HT1080 (cell line): ENCODE measurements around the gene ENTHD1. TPM values are rescaled to one million over a fixed set of nuclear protein-coding genes. Genes with fewer than 3 reads are reported as not detected.
"Not testable (repeated sequence)": the region's sequence is repeated elsewhere in the genome, so short reads cannot be mapped to it uniquely, and the experiment has no call there.

Source experiments
- DNase-seq: peaks from one replicate; pipeline ENCODE4 v3.0.0-alpha.2; 2015; ENCODE audit warnings: low read depth
- total RNA-seq: library from RNA; depleted of rRNA; stranded (reverse); fragments of >200 nt; shearing (Covaris generic); gene quantifications from 2 replicates; pipeline ENCODE4 v1.2.3, GENCODE V29; 2014

Gene ENTHD1
- total RNA-seq, 1 experiment from 2014 or later: not detected

GRCh38 chr22:39735776-39736175 is 157.8 kb downstream of the ENTHD1 start:
- DNase-seq: no peak

DNA sequence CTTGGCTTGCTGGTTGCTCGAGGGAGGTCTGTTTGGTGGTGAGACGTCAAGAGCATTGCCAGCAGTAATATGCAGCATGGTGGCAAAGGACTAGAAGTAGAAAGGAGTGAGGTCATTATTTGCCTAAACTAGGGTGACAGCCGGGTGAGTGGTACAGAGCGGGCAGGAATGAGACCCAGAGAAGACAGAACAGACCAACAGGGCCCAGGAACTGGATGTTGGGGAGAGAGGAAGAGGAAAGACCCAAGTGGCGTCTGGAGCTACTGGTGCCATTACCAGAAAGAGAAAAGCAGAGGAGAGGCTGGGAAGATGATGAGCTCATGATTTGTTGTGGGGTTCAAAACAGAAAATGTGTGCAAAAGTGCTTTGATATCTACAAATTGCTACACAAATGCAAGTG is 158.7 kb downstream of the ENTHD1 start:
- no peak for DNase-seq

DNA sequence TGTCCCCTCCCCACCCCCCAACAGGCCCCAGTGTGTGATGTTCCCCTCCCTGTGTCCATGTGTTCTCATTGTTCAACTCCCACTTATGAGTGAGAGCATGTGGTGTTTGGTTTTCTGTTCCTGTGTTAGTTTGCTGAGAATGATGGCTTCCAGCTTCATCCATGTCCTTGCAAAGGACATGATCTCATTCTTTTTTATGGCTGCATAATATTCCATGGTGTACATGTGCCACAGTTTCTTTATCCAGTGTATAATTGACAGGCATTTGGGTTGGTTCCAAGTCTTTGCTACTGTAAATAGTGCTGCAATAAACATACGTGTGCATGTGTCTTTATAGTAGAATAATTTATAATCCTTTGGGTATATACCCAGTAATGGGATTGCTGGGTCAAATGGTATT is 159.5 kb downstream of the ENTHD1 start:
- not testable (repeated sequence) for DNase-seq

GRCh38 chr22:39733191-39733590 is 160.4 kb downstream of the ENTHD1 start:
- no peak for DNase-seq

DNA sequence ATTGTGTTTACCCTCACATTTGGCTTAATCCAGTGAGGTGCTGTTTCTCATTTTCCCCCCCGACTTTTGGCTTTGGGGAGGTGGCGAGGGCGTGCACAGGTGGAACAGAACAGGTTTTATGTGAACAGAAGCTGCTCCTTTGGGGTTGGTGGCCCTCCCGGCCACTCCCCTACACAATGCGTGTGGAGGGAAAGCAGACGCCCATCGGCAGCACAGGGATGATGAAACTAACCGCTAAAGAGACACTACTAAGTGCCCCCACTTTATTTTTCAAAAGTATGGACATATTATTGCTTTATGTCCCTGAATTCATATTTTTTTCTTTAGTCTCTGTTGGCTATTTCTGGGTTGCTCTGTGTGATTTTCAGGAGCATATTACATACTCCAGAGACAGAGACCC is 160.9 kb downstream of the ENTHD1 start:
- no peak for DNase-seq

DNA sequence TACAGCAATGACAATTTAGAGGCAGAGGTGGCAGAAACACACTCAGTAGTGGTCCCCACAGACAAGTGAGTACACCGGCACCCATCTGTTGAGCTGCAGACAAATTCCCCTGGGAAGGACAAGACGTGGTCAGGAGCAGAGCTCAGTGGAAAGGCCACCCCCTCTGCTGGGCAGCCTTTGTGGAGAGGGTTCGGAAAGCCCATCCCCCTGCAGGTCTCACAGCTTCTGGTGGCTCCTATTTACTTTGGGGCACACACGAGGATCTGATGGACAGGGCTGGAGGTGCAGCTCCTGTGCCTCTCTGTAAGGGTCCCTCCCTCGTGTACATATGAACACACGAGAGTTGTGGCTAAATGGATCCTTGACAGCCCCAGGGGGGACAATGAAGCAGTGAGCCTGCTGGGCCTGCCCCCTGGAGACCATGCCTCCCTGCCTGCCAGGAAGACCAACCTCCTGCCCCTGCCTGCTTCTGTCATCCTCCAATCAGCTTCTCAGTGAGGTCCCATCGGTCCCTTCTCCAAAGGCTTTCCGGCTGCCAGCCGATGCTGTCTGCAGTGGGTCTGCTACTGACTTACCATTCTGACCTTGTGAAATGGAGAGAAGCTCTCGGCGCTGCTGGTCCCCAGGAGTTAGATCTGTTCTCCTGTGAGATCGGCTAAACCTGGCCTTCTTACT is 161.5 kb downstream of the ENTHD1 start:
- DNase-seq: no peak

DNA sequence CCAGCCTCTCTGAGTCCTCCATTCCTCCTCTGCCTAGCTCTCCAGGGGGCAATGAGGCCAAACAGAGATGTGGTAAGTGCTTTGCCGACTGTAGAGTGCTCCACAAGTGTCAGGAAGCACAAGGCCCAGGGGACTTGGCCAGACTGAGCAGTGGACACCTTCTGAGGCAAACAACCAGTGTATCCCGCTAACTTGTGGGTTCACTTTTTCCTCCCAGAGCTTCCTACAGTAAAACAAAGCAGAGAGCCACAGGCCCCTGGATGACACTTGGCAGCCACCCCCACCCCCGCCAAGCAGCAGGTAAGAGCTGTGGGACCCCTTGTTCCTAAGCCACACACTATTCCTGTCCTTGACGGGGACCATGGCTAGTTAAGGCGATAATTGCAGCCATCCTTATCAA is 162.1 kb downstream of the ENTHD1 start:
- no peak for DNase-seq

GRCh38 chr22:39729141-39729934 is 164.2 kb downstream of the ENTHD1 start:
- no peak for DNase-seq

- DNase-seq: no peak
Measured at GRCh38 chr22:39728236-39728860, 165.2 kb downstream of the ENTHD1 start.

- DNase-seq: peak; percentile 25
Measured at GRCh38 chr22:39727541-39727940, 166.0 kb downstream of the ENTHD1 start.

- DNase-seq: no peak
Measured at GRCh38 chr22:39725351-39726035, 168.1 kb downstream of the ENTHD1 start.

- DNase-seq: no peak
Measured at GRCh38 chr22:39724857-39725256, 168.7 kb downstream of the ENTHD1 start.

DNA sequence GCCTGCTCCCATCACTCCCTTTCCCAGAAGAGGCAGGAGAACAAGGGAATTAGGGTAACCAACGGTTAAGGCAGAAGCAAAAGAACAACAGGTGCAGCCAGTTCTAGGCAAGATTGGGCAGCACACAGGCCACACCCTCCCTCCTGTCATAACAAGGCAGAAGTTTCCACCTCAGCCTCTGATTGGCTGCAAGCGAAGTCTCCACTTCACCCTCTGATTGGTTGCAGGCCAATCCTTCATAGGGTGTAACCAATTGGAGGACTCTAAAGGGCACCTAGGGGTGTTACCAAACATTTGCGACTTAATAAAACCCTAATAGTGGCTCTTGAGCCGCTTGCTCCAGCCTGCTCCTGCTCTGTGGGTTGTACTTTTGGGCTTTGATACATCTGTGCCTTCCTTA is 169.2 kb downstream of the ENTHD1 start:
- DNase-seq: no peak

DNA sequence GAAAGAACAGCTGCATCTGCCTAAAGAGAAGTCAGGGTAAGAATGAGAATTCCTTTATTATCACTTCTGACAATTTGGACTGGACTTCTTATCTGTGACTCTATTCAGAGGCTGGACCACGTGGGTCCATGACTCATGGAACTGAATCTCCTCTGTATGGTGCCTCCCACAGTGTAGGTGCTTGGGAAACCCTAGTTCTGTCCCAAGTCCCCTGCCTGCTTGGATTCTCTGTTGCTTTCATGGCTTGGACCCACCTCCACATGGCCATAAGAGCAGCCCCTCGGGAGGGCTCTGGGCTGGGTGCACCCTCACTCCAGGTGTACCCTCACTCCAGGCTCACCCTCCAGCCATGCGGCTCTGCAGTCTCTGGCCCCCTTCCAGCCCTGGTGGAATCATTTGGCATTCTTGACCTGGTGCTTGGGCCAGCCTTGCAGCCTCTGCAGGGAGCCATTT is 169.6 kb downstream of the ENTHD1 start:
- peak; percentile 23 for DNase-seq

- no peak for DNase-seq
Measured at GRCh38 chr22:39723463-39723862, 170.1 kb downstream of the ENTHD1 start.

GRCh38 chr22:39722501-39722900 is 171.1 kb downstream of the ENTHD1 start:
- no peak for DNase-seq

DNA sequence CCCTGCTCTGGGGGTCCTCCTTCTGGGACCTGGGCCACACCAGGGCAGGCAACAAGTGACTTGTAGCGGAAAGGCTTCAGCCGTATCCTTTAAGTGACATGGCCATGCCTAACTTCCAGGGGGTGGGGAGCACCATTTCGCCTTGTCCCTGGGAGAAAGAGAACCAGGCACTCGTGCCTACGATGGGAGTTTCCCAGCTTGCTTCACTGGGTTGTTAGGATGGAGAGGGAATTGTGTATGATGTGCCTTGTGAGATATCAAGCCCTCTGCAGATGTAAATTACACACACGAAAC is 171.6 kb downstream of the ENTHD1 start:
- no peak for DNase-seq

DNA sequence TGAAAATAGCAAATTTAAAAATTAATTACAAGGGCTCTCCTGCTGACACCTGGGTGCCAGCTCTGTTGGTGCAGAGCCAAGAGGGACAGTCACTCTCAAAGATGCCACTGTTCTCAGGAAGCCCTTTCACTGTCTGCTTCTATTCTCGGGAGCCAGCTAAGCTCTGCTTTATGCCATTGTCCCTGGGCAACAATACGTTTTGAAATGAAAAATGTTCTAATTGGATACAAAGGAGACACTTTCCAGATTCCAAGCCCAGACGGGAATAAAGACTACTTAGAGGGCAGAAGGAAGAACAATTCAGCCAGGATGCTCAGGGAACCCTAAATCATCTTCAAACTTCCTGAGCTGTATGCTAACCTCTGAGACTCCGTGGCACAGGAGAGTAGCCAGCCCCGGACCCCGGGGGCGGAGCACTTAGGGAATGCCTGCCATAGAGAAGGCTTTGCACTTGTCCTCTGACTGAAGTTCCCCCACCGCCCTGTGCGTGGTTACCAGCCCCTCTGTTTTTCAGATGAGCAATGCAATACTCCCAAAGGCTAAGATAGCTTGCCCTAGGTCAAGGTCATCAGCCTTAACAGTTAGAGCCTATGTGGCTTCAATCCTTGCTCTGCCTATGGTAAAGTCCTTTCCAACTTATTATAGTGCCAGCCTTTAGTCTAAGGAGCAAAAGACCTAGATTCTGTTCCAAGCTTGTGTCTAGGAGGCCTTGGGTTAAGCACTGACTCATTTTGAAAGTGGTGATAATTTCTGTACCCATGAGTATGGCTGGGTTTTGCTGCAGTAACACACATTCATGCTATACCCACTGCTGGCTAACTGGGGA is 172.1 kb downstream of the ENTHD1 start:
- no peak for DNase-seq

DNA sequence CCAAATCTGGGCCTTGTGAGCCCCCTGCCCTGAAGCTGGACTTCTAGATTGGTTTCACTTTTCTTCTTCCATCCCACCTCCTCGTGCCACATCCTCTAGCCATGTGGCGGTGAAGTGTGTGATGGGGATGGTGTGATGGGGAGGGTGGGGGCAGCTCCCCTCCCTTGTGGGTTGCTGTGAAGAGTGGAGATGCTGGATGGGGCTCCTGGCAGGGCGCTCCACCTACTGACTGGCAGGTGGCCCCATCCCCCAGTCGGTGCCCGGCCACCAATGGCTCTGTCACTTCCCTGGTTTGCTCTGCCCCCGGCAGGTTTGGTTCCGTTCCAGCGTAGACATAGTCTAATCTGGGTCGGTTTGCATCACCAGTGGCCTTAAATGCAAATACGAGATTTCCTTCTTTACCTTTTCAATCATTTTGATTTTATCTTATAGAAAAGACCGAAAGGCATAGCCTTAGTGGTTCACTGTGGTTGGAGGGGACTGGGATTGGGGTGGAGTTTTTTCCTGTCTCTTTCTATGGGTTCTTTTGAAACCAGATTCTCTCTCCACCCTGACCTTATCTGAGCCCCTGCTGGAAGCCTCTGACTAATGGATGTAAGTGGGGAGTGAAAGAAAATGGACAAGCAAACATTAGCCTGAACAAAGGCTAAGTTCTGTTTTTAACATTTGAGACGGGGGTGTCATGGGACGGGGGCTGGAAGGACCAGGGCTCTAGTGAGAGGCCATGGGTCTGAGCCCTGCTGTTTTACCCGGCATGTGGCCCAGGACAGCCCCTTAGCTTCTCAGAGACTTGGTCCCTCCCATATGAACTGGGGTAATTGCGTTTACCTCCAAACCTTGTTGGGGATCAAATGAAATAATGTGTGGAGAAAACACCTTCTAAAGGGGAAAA is 173.8 kb downstream of the ENTHD1 start:
- no peak for DNase-seq

- DNase-seq: no peak
Measured at GRCh38 chr22:39718921-39719475, 174.6 kb downstream of the ENTHD1 start.
